NB4 (cell line): ENCODE measurements around the gene COX7A2.

Source experiments
- CTCF ChIP-seq: IDR thresholded peaks from one replicate; pipeline ENCODE4 v1.5.1; 2012; ENCODE audit warnings: low read depth, low read length
- MAX ChIP-seq: IDR thresholded peaks from 2 replicates; pipeline ENCODE4 v1.6.1; 2011; ENCODE audit warnings: low read depth, low read length

GRCh38 chr6:75206576-75207342 is 36.8 kb downstream of the COX7A2 start:
- TF ChIP-seq CTCF (no peak), MAX (no peak)
